OCI-LY1 (cell line): ENCODE measurements around the gene ABCG8.

Source experiments
- EZH2 ChIP-seq: fragments of 200-600 bp; sonication (generic), shearing (Covaris generic); IDR thresholded peaks from 2 replicates; pipeline ENCODE4 v1.8.0; 2017; ENCODE audit warnings: borderline replicate concordance, mixed run types, mild to moderate bottlenecking, antibody characterized with exemption, low read length, moderate library complexity, mixed read lengths
- TF ChIP-seq, protein P1 (sequence below): fragments of 200-600 bp; sonication (generic), shearing (Covaris generic); IDR thresholded peaks from 2 replicates; pipeline ENCODE4 v1.5.1; 2017; ENCODE audit warnings: mild to moderate bottlenecking, antibody characterized with exemption, low read length, moderate library complexity, mixed read lengths

DNA sequence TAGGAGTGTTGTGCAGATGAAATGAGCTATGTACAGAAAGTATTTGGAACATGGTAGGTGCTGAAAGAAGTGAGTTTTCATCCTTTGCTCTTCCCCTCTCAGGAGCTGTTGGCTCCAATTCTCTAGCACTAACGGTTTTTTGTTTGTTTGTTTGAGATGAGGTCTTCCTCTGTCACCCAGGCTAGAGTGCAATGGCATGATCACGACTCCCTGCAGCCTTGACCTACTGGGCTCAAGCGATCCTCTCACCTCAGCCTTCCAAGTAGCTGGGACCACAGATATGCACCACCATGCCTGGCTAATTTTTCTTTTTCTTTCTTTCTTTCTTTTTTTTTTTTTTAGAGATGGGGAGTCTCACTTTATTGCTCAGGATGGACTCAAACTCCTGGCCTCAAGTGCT is 12.9 kb upstream of the ABCG8 start:
- TF ChIP-seq, protein P1, sequence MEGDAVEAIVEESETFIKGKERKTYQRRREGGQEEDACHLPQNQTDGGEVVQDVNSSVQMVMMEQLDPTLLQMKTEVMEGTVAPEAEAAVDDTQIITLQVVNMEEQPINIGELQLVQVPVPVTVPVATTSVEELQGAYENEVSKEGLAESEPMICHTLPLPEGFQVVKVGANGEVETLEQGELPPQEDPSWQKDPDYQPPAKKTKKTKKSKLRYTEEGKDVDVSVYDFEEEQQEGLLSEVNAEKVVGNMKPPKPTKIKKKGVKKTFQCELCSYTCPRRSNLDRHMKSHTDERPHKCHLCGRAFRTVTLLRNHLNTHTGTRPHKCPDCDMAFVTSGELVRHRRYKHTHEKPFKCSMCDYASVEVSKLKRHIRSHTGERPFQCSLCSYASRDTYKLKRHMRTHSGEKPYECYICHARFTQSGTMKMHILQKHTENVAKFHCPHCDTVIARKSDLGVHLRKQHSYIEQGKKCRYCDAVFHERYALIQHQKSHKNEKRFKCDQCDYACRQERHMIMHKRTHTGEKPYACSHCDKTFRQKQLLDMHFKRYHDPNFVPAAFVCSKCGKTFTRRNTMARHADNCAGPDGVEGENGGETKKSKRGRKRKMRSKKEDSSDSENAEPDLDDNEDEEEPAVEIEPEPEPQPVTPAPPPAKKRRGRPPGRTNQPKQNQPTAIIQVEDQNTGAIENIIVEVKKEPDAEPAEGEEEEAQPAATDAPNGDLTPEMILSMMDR = no peak
- TF ChIP-seq EZH2 = no peak
